Epithelial cell of proximal tubule (primary cell): ENCODE data around the gene C4orf54. TPM values are rescaled to one million over a fixed set of nuclear protein-coding genes. Genes with fewer than 3 reads are reported as not detected.

ENCODE experiments used
- DNase-seq: peaks from one replicate; pipeline ENCODE4 v3.0.0-alpha.2; 2011; ENCODE audit warnings: low read depth
- H3K4me3 ChIP-seq: 2 replicates; pipeline ENCODE4 v1.5.1; 2011; ENCODE audit warnings: low read depth, mild to moderate bottlenecking, low read length
- CTCF ChIP-seq: conservative IDR thresholded peaks from 2 replicates; pipeline ENCODE4 v1.5.1; 2012; ENCODE audit warnings: low read depth, mild to moderate bottlenecking, low read length
- total RNA-seq: library from RNA; depleted of rRNA; stranded (reverse); fragments of >200 nt; gene quantifications from 2 replicates; pipeline ENCODE4 v1.2.3, GENCODE V29; 2015

The C4orf54 gene
- total RNA-seq, result 0.07 TPM in 1 of 2 replicates, not detected in the other

GRCh38 chr4:99657798-99658197 is at the start of gene C4orf54:
C4orf54 (minus strand) TSS chr4:99657828; CDS start chr4:99654648, 3,180 bp downstream.
- no peak for DNase-seq
- H3K4me3 ChIP-seq, result no peak within 1 kb of the TSS
- no peak for TF ChIP-seq CTCF

GRCh38 chr4:99705891-99706290 is 48.3 kb upstream of the C4orf54 start:
- no peak for TF ChIP-seq CTCF
- no peak overlapping the region for H3K4me3 ChIP-seq
- DNase-seq, result no peak

GRCh38 chr4:99696801-99697200 is 39.2 kb upstream of the C4orf54 start:
- DNase-seq, result no peak
- TF ChIP-seq CTCF, result no peak
- H3K4me3 ChIP-seq, result no peak overlapping the region

GRCh38 chr4:99693140-99693539 is 35.5 kb upstream of the C4orf54 start:
- no peak for TF ChIP-seq CTCF
- H3K4me3 ChIP-seq, result no peak overlapping the region
- no peak for DNase-seq

GRCh38 chr4:99690990-99691389 is 33.4 kb upstream of the C4orf54 start:
- no peak for DNase-seq

GRCh38 chr4:99690472-99690871 is 32.8 kb upstream of the C4orf54 start:
- H3K4me3 ChIP-seq, result no peak overlapping the region
- DNase-seq, result no peak
- no peak for TF ChIP-seq CTCF

More at GRCh38 chr4:99690990-99691389, 33.4 kb upstream of the C4orf54 start:
- no peak for TF ChIP-seq CTCF
- no peak overlapping the region for H3K4me3 ChIP-seq

GRCh38 chr4:99687120-99687519 is 29.5 kb upstream of the C4orf54 start:
- no peak for TF ChIP-seq CTCF
- DNase-seq, result no peak
- no peak overlapping the region for H3K4me3 ChIP-seq
